ENCODE data around the gene HSPBP1.

HSPBP1 gene

GRCh38 chr19:55300886-55301458, 21.1 kb upstream of the HSPBP1 start:
- H3K4me3 ChIP-seq (ENCODE audit: low read length): no peak overlapping the region
- DNase-seq (ENCODE audit: low read depth): no peak
- TF ChIP-seq CTCF (IDR thresholded peaks at IDR 0.05; ENCODE audit: insufficient read depth, low read depth, low read length, missing control alignments): no peak

GRCh38 chr19:55299991-55300390, 20.1 kb upstream of the HSPBP1 start:
- no peak for TF ChIP-seq CTCF (IDR thresholded peaks at IDR 0.05; ENCODE audit: insufficient read depth, low read depth, low read length, missing control alignments)
- DNase-seq (ENCODE audit: low read depth): no peak
- no peak overlapping the region for H3K4me3 ChIP-seq (ENCODE audit: low read length)

GRCh38 chr19:55297267-55297666, 17.4 kb upstream of the HSPBP1 start:
- H3K4me3 ChIP-seq (ENCODE audit: low read length): no peak overlapping the region
- TF ChIP-seq CTCF (IDR thresholded peaks at IDR 0.05; ENCODE audit: insufficient read depth, low read depth, low read length, missing control alignments): no peak
- DNase-seq (ENCODE audit: low read depth): no peak

GRCh38 chr19:55289117-55289796, 9.3 kb upstream of the HSPBP1 start:
- no peak for TF ChIP-seq CTCF (IDR thresholded peaks at IDR 0.05; ENCODE audit: insufficient read depth, low read depth, low read length, missing control alignments)
- no peak overlapping the region for H3K4me3 ChIP-seq (ENCODE audit: low read length)
- no peak for DNase-seq (ENCODE audit: low read depth)

GRCh38 chr19:55287361-55288079, 7.6 kb upstream of the HSPBP1 start:
- no peak for TF ChIP-seq CTCF (IDR thresholded peaks at IDR 0.05; ENCODE audit: insufficient read depth, low read depth, low read length, missing control alignments)

GRCh38 chr19:55285229-55285890, 5.5 kb upstream of the HSPBP1 start:
- TF ChIP-seq CTCF (IDR thresholded peaks at IDR 0.05; ENCODE audit: insufficient read depth, low read depth, low read length, missing control alignments): no peak
- DNase-seq (ENCODE audit: low read depth): no peak
- no peak overlapping the region for H3K4me3 ChIP-seq (ENCODE audit: low read length)

More at GRCh38 chr19:55287361-55288079, 7.6 kb upstream of the HSPBP1 start:
- no peak for DNase-seq (ENCODE audit: low read depth)
- H3K4me3 ChIP-seq (ENCODE audit: low read length): no peak overlapping the region
